ES-I3 (cell line): Measurements from ENCODE around the gene SNX24.

Source experiments
- H3K36me3 ChIP-seq: 2 replicates; pipeline ENCODE4 v1.6.1; 2013; ENCODE audit warnings: mild to moderate bottlenecking, low read length, control low read depth, moderate library complexity; ENCODE audit not compliant: insufficient read depth
- H3K4me1 ChIP-seq: 2 replicates; pipeline ENCODE4 v1.6.1; 2013; ENCODE audit warnings: mild to moderate bottlenecking, control low read depth, low read length; ENCODE audit not compliant: insufficient read depth
- H3K9ac ChIP-seq: 2 replicates; pipeline ENCODE4 v1.6.1; 2013; ENCODE audit warnings: low read depth, mild to moderate bottlenecking, low read length, moderate library complexity
- H3K9me3 ChIP-seq: 2 replicates; pipeline ENCODE4 v1.6.1; 2013; ENCODE audit warnings: mild to moderate bottlenecking, low read length, moderate library complexity; ENCODE audit not compliant: control insufficient read depth, insufficient read depth

The SNX24 gene

GRCh38 chr5:122977319-122977718 lies 131.9 kb downstream of the SNX24 start:
- Histone ChIP-seq H3K36me3 (no peaks in the 10 kb centered on the region), H3K9ac (no peak overlapping the region)

GRCh38 chr5:122978068-122978467 lies 132.7 kb downstream of the SNX24 start:
- no peaks in the 10 kb centered on the region for H3K36me3 ChIP-seq
- H3K4me1 ChIP-seq = no peaks in the 10 kb centered on the region
- H3K9me3 ChIP-seq = no peaks in the 10 kb centered on the region
- H3K9ac ChIP-seq = no peak overlapping the region

More at GRCh38 chr5:122977319-122977718, 131.9 kb downstream of the SNX24 start:
- Histone ChIP-seq H3K9me3 (no peaks in the 10 kb centered on the region), H3K4me1 (no peaks in the 10 kb centered on the region)

GRCh38 chr5:122978644-122979297 lies 133.4 kb downstream of the SNX24 start:
- Histone ChIP-seq H3K9me3 (no peaks in the 10 kb centered on the region), H3K9ac (no peak overlapping the region), H3K36me3 (no peaks in the 10 kb centered on the region), H3K4me1 (no peaks in the 10 kb centered on the region)

GRCh38 chr5:122981846-122982245 lies 136.4 kb downstream of the SNX24 start:
- H3K4me1 ChIP-seq = no peaks in the 10 kb centered on the region
- no peaks in the 10 kb centered on the region for H3K36me3 ChIP-seq
- no peak overlapping the region for H3K9ac ChIP-seq
- H3K9me3 ChIP-seq = no peaks in the 10 kb centered on the region

GRCh38 chr5:122982376-122982775 lies 137.0 kb downstream of the SNX24 start:
- no peaks in the 10 kb centered on the region for H3K9me3 ChIP-seq
- no peaks in the 10 kb centered on the region for H3K36me3 ChIP-seq
- no peak overlapping the region for H3K9ac ChIP-seq
- no peaks in the 10 kb centered on the region for H3K4me1 ChIP-seq

- H3K4me1 ChIP-seq = no peaks in the 10 kb centered on the region
- no peaks in the 10 kb centered on the region for H3K9me3 ChIP-seq
- H3K9ac ChIP-seq = no peak overlapping the region
- H3K36me3 ChIP-seq = no peaks in the 10 kb centered on the region
Observed at GRCh38 chr5:122984425-122984824, 139.0 kb downstream of the SNX24 start.

GRCh38 chr5:122985006-122985700 lies 139.7 kb downstream of the SNX24 start:
- Histone ChIP-seq H3K9me3 (no peaks in the 10 kb centered on the region), H3K9ac (no peak overlapping the region), H3K36me3 (no peaks in the 10 kb centered on the region), H3K4me1 (no peaks in the 10 kb centered on the region)

- Histone ChIP-seq H3K9me3 (no peaks in the 10 kb centered on the region), H3K36me3 (no peaks in the 10 kb centered on the region), H3K9ac (no peak overlapping the region), H3K4me1 (no peaks in the 10 kb centered on the region)
Observed at GRCh38 chr5:122985954-122986721, 140.7 kb downstream of the SNX24 start.

GRCh38 chr5:122996091-122996490 lies 150.7 kb downstream of the SNX24 start:
- H3K9ac ChIP-seq = no peak overlapping the region
- H3K9me3 ChIP-seq = no peaks in the 10 kb centered on the region
- no peaks in the 10 kb centered on the region for H3K36me3 ChIP-seq
- H3K4me1 ChIP-seq = peaks cover 18% of the 10 kb centered on the region; the same call in 1 of the 2 replicates

GRCh38 chr5:122997294-122997693 lies 151.9 kb downstream of the SNX24 start:
- Histone ChIP-seq H3K9me3 (no peaks in the 10 kb centered on the region), H3K9ac (no peak overlapping the region), H3K4me1 (peaks cover 18% of the 10 kb centered on the region; the same call in 1 of the 2 replicates), H3K36me3 (no peaks in the 10 kb centered on the region)

GRCh38 chr5:122999947-123000563 lies 154.6 kb downstream of the SNX24 start:
- no peak overlapping the region for H3K9ac ChIP-seq
- H3K36me3 ChIP-seq = no peaks in the 10 kb centered on the region
- H3K9me3 ChIP-seq = no peaks in the 10 kb centered on the region
- H3K4me1 ChIP-seq = peaks cover 18% of the 10 kb centered on the region; the same call in 1 of the 2 replicates

- Histone ChIP-seq H3K4me1 (peaks cover 18% of the 10 kb centered on the region; the same call in 1 of the 2 replicates), H3K9me3 (no peaks in the 10 kb centered on the region), H3K36me3 (no peaks in the 10 kb centered on the region), H3K9ac (no peak overlapping the region)
Observed at GRCh38 chr5:123000731-123001130, 155.3 kb downstream of the SNX24 start.

- Histone ChIP-seq H3K4me1 (peaks cover 10% of the 10 kb centered on the region; the same call in 1 of the 2 replicates), H3K9me3 (no peaks in the 10 kb centered on the region), H3K36me3 (no peaks in the 10 kb centered on the region), H3K9ac (no peak overlapping the region)
Observed at GRCh38 chr5:123001808-123002207, 156.4 kb downstream of the SNX24 start.

- Histone ChIP-seq H3K36me3 (no peaks in the 10 kb centered on the region), H3K9me3 (no peaks in the 10 kb centered on the region), H3K9ac (no peak overlapping the region), H3K4me1 (no peaks in the 10 kb centered on the region; the same call in 1 of the 2 replicates)
Observed at GRCh38 chr5:123007182-123007581, 161.8 kb downstream of the SNX24 start.
